GM12878 (cell line): ENCODE data around the gene ADGRE3. TPM values are rescaled to one million over a fixed set of nuclear protein-coding genes. Genes with fewer than 3 reads are reported as not detected.
"Not testable (repeated sequence)": the region's sequence is repeated elsewhere in the genome, so short reads cannot be mapped to it uniquely, and the experiment has no call there.

Experiments
- ATAC-seq: fragments of 200-7000 bp; cut with Tn5 transposase; 3 replicates; pipeline ENCODE4 v1.9.1; 2020; ENCODE audit warnings: mild to moderate bottlenecking, moderate library complexity
- BruUV-seq: library from RNA; stranded (reverse); fragments of 400-500 nt; replicated peaks from 2 replicates; lab custom pipeline; 2021; lab: Mats Ljungman, UMichigan
- CTCF ChIA-PET: fragments of 300-600 bp; sonication (Branson Sonifier 250); formaldehyde crosslinking; extraction: SDS; loops from one replicate; lab custom pipeline; 2021; ENCODE audit warnings: inconsistent platforms; lab: Yijun Ruan, JAX
- POLR2A ChIA-PET: fragments of 350-600 bp; formaldehyde crosslinking; extraction: SDS; loops from one replicate; lab custom pipeline; 2021; ENCODE audit warnings: inconsistent platforms; lab: Charles Lee
- RAD21 ChIA-PET: fragments of 300-600 bp; sonication (Branson Sonifier 250); formaldehyde crosslinking; loops from one replicate; lab custom pipeline; 2023; ENCODE audit warnings: antibody characterized with exemption; ENCODE audit not compliant: unreplicated experiment; lab: Charles Lee
- SMC1A ChIA-PET: fragments of 300-600 bp; sonication (Branson Sonifier 250); formaldehyde crosslinking; loops from one replicate; lab custom pipeline; 2023; ENCODE audit not compliant: unreplicated experiment, uncharacterized antibody; lab: Charles Lee
- DNase-seq: peaks from one replicate; pipeline ENCODE4 v3.0.0-alpha.2; 2011; ENCODE audit warnings: low read depth, low spot score
- FAIRE-seq: peaks from 3 replicates; lab custom pipeline; 2011; peaks lifted over from hg19 to GRCh38; lab: Jason Lieb, UNC
- H2AFZ ChIP-seq: 2 replicates; pipeline ENCODE4 v1.6.0; 2011; ENCODE audit warnings: low read depth, low read length, control low read depth; ENCODE audit not compliant: control insufficient read depth
- H3K27ac ChIP-seq: 2 replicates; pipeline ENCODE4 v1.5.1; 2011; ENCODE audit warnings: control low read depth; ENCODE audit not compliant: control insufficient read depth, insufficient read depth
- H3K27me3 ChIP-seq, 2 experiments: replicated peaks in 1 of 2; 2 replicates each; pipeline versions ENCODE4 v1.6.0 to v1.6.1; 2011; ENCODE audit warnings: low read length in 1 of 2; ENCODE audit not compliant: control insufficient read depth in 2 of 2, insufficient read depth in 2 of 2
- H3K36me3 ChIP-seq, 2 experiments: 2 replicates each; pipeline ENCODE4 v1.5.1; 2011; ENCODE audit warnings: low read length in 1 of 2; ENCODE audit not compliant: control insufficient read depth in 2 of 2, insufficient read depth in 2 of 2
- H3K4me1 ChIP-seq: 2 replicates; pipeline ENCODE4 v1.6.1; 2011; ENCODE audit warnings: mild to moderate bottlenecking, low read length, moderate library complexity, mixed read lengths; ENCODE audit not compliant: control insufficient read depth, insufficient read depth
- H3K4me2 ChIP-seq: 2 replicates; pipeline ENCODE4 v1.6.0; 2011; ENCODE audit warnings: control low read depth; ENCODE audit not compliant: control insufficient read depth, insufficient read depth
- H3K4me3 ChIP-seq: fragments of 200-600 bp; sonication (generic); 2 replicates; pipeline ENCODE4 v1.5.1; 2016
- H3K79me2 ChIP-seq: 2 replicates; pipeline ENCODE4 v1.6.0; 2011; ENCODE audit warnings: low read length; ENCODE audit not compliant: control insufficient read depth, insufficient read depth
- H3K9ac ChIP-seq: 2 replicates; pipeline ENCODE4 v1.8.0; 2011; ENCODE audit warnings: low read length, control low read depth, mixed read lengths; ENCODE audit not compliant: control insufficient read depth, insufficient read depth
- H3K9me3 ChIP-seq: replicated peaks from 3 replicates; pipeline ENCODE4 v1.5.1; 2011; ENCODE audit warnings: mild to moderate bottlenecking, low read length; ENCODE audit not compliant: control insufficient read depth, insufficient read depth
- H4K20me1 ChIP-seq: 2 replicates; pipeline ENCODE4 v1.6.0; 2011; ENCODE audit not compliant: control insufficient read depth, insufficient read depth
- ASH2L ChIP-seq: fragments of 300-600, 200-600 bp; sonication (generic); IDR thresholded peaks from 2 replicates; pipeline ENCODE4 v1.6.1; 2017; ENCODE audit warnings: low read depth, mild to moderate bottlenecking, borderline replicate concordance
- JUND ChIP-seq: IDR thresholded peaks from 2 replicates; pipeline ENCODE4 v1.6.1; 2012; ENCODE audit warnings: low read depth, mild to moderate bottlenecking, low read length, improper control_type of control experiment, moderate library complexity
- MAX ChIP-seq: IDR thresholded peaks from 2 replicates; pipeline ENCODE4 v1.6.1; 2012; ENCODE audit warnings: low read depth, low read length, improper control_type of control experiment
- POLR2A ChIP-seq: IDR thresholded peaks from 2 replicates; pipeline ENCODE4 v1.6.1; 2011; ENCODE audit warnings: low read depth, mild to moderate bottlenecking, low read length
- POLR2AphosphoS2 ChIP-seq: IDR thresholded peaks from 2 replicates; pipeline ENCODE4 v1.6.1; 2011; ENCODE audit warnings: low read depth, mild to moderate bottlenecking, low read length, improper control_type of control experiment, moderate library complexity
- POLR2AphosphoS5 ChIP-seq: IDR thresholded peaks from 2 replicates; pipeline ENCODE4 v1.6.1; 2011; ENCODE audit warnings: mild to moderate bottlenecking, low read length, inconsistent platforms
- SMAD5 ChIP-seq: IDR thresholded peaks from 2 replicates; pipeline ENCODE4 v1.6.1; 2016; ENCODE audit warnings: antibody characterized with exemption, low read depth
- ZBTB40 ChIP-seq: fragments of 450-650 bp; IDR thresholded peaks from 2 replicates; pipeline ENCODE4 v1.6.1; 2016; ENCODE audit warnings: mild to moderate bottlenecking, moderate library complexity, borderline replicate concordance
- WGBS: methylation state at CpG from one replicate; pipeline ENCODE4 v1.1.6; 2016; ENCODE audit warnings: low lambda C conversion rate; ENCODE audit not compliant: insufficient replicate concordance, insufficient coverage; ENCODE audit errors: missing lambda C conversion rate; 5-methylcytosine and 5-hydroxymethylcytosine counted together
- in situ Hi-C: fragments of 300-500 bp; cut with MboI; formaldehyde crosslinking; loops from 9 replicates; pipeline ENCODE4 v1.14.3; 2018; ENCODE audit warnings: mixed read lengths
- intact Hi-C: fragments of 100-400 bp; cut with micrococcal nuclease; formaldehyde crosslinking; loops from one replicate; pipeline ENCODE4 v1.14.2; 2022; ENCODE audit not compliant: unreplicated experiment
- polyA plus RNA-seq, 11 experiments: library from polyadenylated mRNA; depleted of rRNA in 4 of 11; unstranded in 6 of 11; stranded (reverse) in 5 of 11; fragments of >200 nt; fragmentation: Nextera tagmentation in 4 of 11; fragmentation: Illumina TruSeq in 1 of 11; extraction: Ambion mirVana in 4 of 11; extraction: Trizol in 1 of 11; gene quantifications; 1 replicate in 1 of 11; 2 replicates in 10 of 11; pipeline versions ENCODE4 v1.2.1 to v1.2.3, GENCODE V29; 2011 to 2016; ENCODE audit warnings: inconsistent platforms in 2 of 11, missing spikeins in 2 of 11, low read depth in 1 of 11
- total RNA-seq, 4 experiments: library from RNA; depleted of rRNA in 3 of 4; stranded (reverse); fragments of >200 nt in 3 of 4; fragmentation: Illumina TruSeq in 1 of 4; extraction: Trizol in 1 of 4; gene quantifications; 2 replicates each; pipeline versions ENCODE4 v1.2.1 to v1.2.3, GENCODE V29; 2013 to 2021

The ADGRE3 gene
- total and polyA plus RNA-seq, 10 of the 15 experiments (the other 5 are each of a cell fraction or from before 2014, with no cell fraction given): 0.04 to 0.10 (median 0.05) TPM; not detected in 6

GRCh38 chr19:14612242-14612641, 62.4 kb downstream of the ADGRE3 start:
- Histone ChIP-seq H3K4me1 (peaks cover 20% of the 10 kb centered on the region), H3K36me3 (peaks cover 11 to 12% of the 10 kb centered on the region in 2 experiments)
- WGBS: 78% methylated on average over 5 of the region's 5 CpGs
- ChIA-PET CTCF (interaction anchor here (0.6 to 2.6 kb wide), 7 partner anchors 8 to 76 kb away, joined by 3 to 12 read pairs (median 3); no protein-coding TSS in a partner anchor), RAD21 (interaction anchor here (1.5 to 3.3 kb wide), 3 partner anchors 35 to 73 kb away, joined by 7 to 28 read pairs (median 7); no protein-coding TSS in a partner anchor), POLR2A (interaction anchor here (0.9 to 1.4 kb wide), 4 partner anchors 29 to 77 kb away, joined by 3 to 5 read pairs (median 3); no protein-coding TSS in a partner anchor), SMC1A (interaction anchor here (1.2 to 4.3 kb wide), 3 partner anchors 8 to 74 kb away, joined by 5 to 31 read pairs (median 25); no protein-coding TSS in a partner anchor)
- intact Hi-C loops: loop anchor here (10.0 kb wide), 1 partner anchor 73 kb away; no protein-coding TSS in a partner anchor
- H3K79me2 ChIP-seq, H3K4me3 ChIP-seq, H3K27ac ChIP-seq, H3K9ac ChIP-seq, in situ Hi-C loops, H4K20me1 ChIP-seq, H2AFZ ChIP-seq, H3K27me3 ChIP-seq, DNase-seq, H3K4me2 ChIP-seq, ATAC-seq, H3K9me3 ChIP-seq, FAIRE-seq, BruUV-seq: not testable (repeated sequence)
- TF ChIP-seq POLR2A (peak; percentile 37; the same call in 1 of the 2 replicates), POLR2AphosphoS5 (peak; percentile 25; the same call in 1 of the 2 replicates), SMAD5 (0 out of 2 replicates have a peak, but pooled peaks have one; percentile 50), POLR2AphosphoS2 (0 out of 2 replicates have a peak, but pooled peaks have one; percentile 3)

GRCh38 chr19:14611051-14611450, 63.6 kb downstream of the ADGRE3 start:
- Histone ChIP-seq H3K4me1 (peaks cover 18% of the 10 kb centered on the region), H3K27me3 (no peaks in the 10 kb centered on the region), H3K9ac (no peak overlapping the region), H4K20me1 (no peaks in the 10 kb centered on the region), H3K4me3 (no peak overlapping the region), H3K79me2 (no peaks in the 10 kb centered on the region), H3K9me3 (no peaks in the 10 kb centered on the region), H3K27ac (no peak overlapping the region), H2AFZ (no peak overlapping the region), H3K4me2 (no peak overlapping the region), H3K36me3 (peaks cover 11 to 15% of the 10 kb centered on the region in 2 experiments)
- ChIA-PET POLR2A (interaction anchor here (0.6 to 1.7 kb wide), 7 partner anchors 10 to 137 kb away, joined by 3 to 6 read pairs (median 4); no protein-coding TSS in a partner anchor), CTCF (interaction anchor here (0.5 to 2.6 kb wide), 4 partner anchors 17 to 623 kb away, joined by 3 to 10 read pairs (median 4); no protein-coding TSS in a partner anchor), SMC1A (interaction anchor here (0.8 to 4.3 kb wide), 2 partner anchors 14 to 75 kb away, joined by 3 to 31 read pairs; no protein-coding TSS in a partner anchor), RAD21 (interaction anchor here (0.9 kb wide), 1 partner anchor 20 kb away, joined by 3 read pairs; no protein-coding TSS in a partner anchor)
- 34% methylated on average over 4 of the region's 4 CpGs for WGBS
- DNase-seq (no peak), FAIRE-seq (no peak), ATAC-seq (no peak)
- BruUV-seq: TSS peak; percentile 66
- TF ChIP-seq JUND (no peak), ZBTB40 (no peak), MAX (no peak), ASH2L (no peak), POLR2A (no peak)
- in situ Hi-C loops (no loop called here), intact Hi-C loops (loop anchor here (10.0 kb wide), 1 partner anchor 74 kb away; no protein-coding TSS in a partner anchor)
